Skin of body (tissue), 3 donors: ENCODE results near the gene ZNF888. TPM values are rescaled to one million over a fixed set of nuclear protein-coding genes. Genes with fewer than 3 reads are reported as not detected.
"Not testable (repeated sequence)": the region's sequence is repeated elsewhere in the genome, so short reads cannot be mapped to it uniquely, and the experiment has no call there.

Source experiments
- DNase-seq: peaks from one replicate; lab custom pipeline; 2025; lab: John Stamatoyannopoulos, UW
- small RNA-seq: library from RNA; depleted of rRNA; stranded (forward); fragments of <200 nt; gene quantifications from one replicate; pipeline ENCODE3, GENCODE V24; 2014; ENCODE audit warnings: low replicate concordance
- total RNA-seq: library from RNA; depleted of rRNA; stranded (reverse); fragments of >200 nt; gene quantifications from one replicate; pipeline ENCODE4 v1.2.3, GENCODE V29; 2014

ZNF888 gene
- total RNA-seq, 1 donor from 2014 or later, result 4.8 TPM

DNA sequence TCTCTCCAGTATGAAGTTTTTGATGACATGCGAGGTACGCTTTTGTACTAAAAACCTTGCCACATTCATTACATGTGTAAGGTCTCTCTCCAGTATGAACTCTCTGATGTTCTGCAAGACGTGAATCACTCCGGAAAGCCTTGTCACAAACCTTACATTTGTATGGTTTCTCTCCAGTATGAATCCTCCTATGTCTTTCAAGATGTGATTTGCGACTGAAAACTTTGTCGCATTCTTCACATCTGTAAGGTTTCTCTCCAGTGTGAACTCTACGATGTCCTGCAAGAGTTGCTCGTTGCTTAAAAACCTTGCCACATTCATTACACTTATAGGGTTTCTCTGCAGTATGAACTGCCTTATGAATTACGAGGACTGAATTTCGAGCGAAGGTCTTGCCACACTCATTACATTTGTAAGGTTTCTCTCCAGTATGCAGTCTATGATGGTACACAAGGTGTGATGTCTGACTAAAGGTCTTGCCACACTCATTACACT, 42.3 kb downstream of the ZNF888 start:
- no peak for DNase-seq

DNA sequence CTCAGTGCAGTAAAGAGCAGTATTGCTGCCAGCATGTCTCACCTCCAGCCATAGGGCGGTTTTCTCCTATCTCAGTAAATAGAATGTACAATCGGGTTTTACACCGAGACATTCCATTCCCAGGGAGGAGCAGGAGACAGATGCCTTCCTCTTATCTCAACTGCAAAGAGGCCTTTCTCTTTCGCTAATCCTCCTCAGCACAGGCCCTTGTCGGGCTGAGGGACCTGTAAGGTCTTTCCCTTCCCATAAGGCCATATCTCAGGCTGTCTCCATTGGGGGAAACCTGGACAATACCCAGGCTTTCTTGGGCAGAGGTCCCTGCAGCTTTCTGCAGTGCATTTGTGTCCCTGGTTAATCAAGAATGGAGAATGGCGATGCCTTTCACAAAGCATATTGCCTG, 50.2 kb downstream of the ZNF888 start:
- not testable (repeated sequence) for DNase-seq

DNA sequence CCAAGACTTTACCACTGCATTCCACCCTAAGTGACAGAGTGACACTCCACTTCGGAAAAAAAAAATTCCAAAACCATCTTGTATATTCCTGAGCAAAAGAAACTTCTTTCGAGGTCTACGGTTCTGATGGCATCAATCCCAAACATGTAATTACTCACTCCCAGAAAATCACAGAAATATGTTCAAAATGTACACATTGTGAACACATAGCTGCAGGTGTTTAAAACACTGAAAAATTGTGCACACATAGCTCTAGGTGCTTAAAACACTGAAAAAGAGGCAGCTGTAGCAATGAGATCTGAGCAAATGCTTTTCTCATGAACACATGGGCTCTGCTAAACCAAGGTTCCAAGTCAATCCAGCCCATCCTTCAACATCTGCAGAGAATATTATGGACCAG, 51.8 kb downstream of the ZNF888 start:
- no peak for DNase-seq

DNA sequence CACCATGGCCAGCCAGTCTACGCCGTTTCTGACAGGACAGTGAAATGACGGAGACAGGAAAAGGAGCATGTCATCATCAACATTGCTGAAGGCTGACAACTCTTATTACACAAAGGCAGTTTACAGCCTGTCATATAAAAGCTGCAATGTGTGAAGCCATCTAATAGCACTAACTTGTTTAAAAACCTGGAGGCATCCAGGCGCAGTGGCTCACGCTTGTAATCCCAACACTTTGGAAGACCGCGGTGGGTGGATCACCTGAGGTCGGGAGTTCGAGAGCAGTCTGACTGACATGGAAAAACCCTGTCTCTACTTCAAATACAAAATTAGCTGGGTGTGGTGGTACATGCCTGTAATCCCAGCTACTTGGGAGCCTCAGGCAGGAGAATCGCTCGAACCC, 55.2 kb downstream of the ZNF888 start:
- DNase-seq, result not testable (repeated sequence)

DNA sequence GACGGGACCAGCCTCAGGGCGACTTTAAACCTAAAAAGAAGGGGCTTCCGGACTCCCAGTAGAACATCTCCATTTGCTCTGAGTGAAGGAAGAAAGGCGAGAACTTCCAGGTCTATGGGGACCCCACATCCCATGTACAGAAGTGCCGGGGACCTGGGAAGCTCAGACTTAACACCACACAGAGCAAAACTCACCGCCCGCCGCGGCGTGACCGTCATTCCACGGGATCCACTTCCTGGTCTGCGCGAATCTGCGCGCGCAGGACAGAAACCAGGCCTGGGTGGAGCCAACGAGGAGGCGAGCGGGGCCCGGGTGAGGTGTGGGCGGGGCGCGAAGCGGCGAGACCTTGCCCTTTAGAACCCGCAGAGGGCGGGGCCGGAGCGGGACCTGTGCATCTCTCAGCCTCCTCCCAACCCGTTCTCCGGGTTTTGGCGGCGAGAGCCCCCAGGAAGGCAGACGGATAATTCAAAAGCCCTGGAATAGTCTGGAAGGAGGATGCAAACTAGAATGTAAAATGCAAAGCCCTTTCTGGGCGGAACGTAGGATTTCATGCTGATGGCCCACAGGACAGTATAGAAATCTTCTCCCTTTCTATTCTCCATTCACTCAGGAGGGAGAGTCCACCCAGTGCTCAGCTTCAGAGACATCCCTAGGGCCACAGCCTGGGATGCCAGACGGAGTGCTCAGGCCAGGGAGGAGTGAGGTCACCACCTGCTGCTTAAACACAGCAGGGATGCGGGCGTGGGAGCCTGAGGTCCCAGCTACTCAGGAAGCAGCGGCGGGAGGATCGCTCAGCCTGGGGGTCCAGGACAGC, 65.6 kb downstream of the ZNF888 start, which contains the start of gene ZNF468:
Gene ZNF468 (minus strand): TSS at position 242 of the 814 bp plus-strand sequence. CDS start 3,347 bp downstream, outside the sequence.
- not testable (repeated sequence) for DNase-seq

DNA sequence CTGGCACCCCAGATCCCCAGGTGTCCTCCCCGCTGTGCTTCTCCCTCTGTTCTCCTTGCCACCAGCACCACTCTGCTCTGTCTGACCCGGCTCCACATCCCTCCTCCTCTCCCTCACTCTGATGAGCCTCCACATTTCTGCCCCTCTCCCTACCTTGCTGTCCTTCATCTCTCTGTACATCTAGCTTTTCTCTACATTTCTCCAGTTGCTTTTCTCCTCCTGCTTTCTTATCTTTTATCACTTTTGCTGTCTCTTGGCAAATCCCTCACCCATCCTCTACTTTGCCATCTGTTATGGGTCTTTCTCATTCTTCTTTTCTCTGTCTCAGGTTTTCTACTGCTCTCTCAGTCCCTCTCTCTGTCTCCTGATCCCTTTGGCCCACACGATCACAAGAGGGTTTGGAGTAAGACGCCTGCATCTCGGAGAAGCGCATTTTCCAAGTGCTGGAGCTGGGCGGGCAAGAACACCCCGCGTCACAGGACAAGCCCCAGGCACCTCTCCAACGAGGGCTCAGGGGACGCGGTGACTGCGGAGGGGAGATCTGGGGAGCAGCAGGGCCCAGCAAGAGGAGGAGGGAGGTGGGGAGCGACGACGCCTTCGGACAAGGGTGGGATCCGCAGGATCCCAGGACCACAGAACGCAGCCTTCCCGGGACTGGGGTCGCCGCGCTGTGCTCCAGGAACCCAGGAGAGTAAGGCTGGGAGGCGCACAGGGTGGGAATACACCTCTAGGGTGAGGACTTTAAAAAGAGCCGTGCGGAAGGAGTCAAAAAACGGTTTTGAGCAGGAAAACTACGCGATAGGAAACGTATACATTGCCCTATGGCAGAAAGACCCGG, 66.5 kb downstream of the ZNF888 start:
- DNase-seq, result not testable (repeated sequence)

Small RNAs within 50 kb of the gene (small RNA-seq; reads per million reads assigned to genes)
- gene ZNF320, result 0.07 reads per million

Other genes starting within 250 kb of the ZNF888 start
- 12.1 TPM for gene ZNF611, start 188.4 kb downstream of the ZNF888 start, total RNA-seq
- 3.6 TPM for gene ZNF600, start 136.6 kb downstream of the ZNF888 start, total RNA-seq
- 13.5 TPM for gene ZNF28, start 101.8 kb downstream of the ZNF888 start, total RNA-seq
- gene ZNF468, start 65.8 kb downstream of the ZNF888 start, total RNA-seq, result 25.3 TPM
- 16.4 TPM for gene ZNF320, start 25.8 kb downstream of the ZNF888 start, total RNA-seq
- gene ZNF816, start 39.5 kb upstream of the ZNF888 start, total RNA-seq, result 11.4 TPM
- not detected for gene ERVV-1, start 90.5 kb upstream of the ZNF888 start, total RNA-seq
- not detected for gene ERVV-2, start 121.3 kb upstream of the ZNF888 start, total RNA-seq
- gene ZNF160, start 180.0 kb upstream of the ZNF888 start, total RNA-seq, result 42.4 TPM
- 12.5 TPM for gene ZNF415, start 209.5 kb upstream of the ZNF888 start, total RNA-seq
- 10.9 TPM for gene ZNF347, start 235.6 kb upstream of the ZNF888 start, total RNA-seq